HG03103 (cell line): ENCODE data around the gene ASB3.
"Not testable (repeated sequence)": the region's sequence is repeated elsewhere in the genome, so short reads cannot be mapped to it uniquely, and the experiment has no call there.

Experiments
- ATAC-seq: cut with Tn5 transposase; IDR thresholded peaks from one replicate; pipeline ENCODE4 v1.9.1; 2021; ENCODE audit warnings: low read depth; ENCODE audit not compliant: unreplicated experiment

Gene ASB3

GRCh38 chr2:53787614-53788289, 999 bp upstream of the ASB3 start:
- no peak for ATAC-seq

DNA sequence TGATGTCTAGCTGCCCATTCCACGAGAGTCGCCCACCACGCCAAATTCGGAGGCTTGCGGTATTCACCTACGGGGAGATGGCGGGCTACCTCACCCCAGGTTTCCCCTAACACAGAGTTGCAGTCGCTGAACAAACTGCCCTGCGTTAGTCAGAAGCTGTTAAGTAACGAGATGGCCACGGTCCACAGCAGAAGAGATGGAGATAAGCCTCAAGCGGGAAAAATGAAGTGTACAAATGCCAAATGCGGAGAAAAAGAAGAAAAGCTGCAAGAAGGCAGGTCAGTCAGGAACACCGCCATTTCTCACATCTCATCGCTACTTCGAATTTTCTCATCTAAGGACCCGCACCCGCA, 425 bp downstream of the ASB3 start:
- ATAC-seq: peak; percentile 1

GRCh38 chr2:53785366-53785765, 1.4 kb downstream of the ASB3 start:
- ATAC-seq: no peak

- no peak for ATAC-seq
Measured at GRCh38 chr2:53784436-53784835, 2.3 kb downstream of the ASB3 start.

DNA sequence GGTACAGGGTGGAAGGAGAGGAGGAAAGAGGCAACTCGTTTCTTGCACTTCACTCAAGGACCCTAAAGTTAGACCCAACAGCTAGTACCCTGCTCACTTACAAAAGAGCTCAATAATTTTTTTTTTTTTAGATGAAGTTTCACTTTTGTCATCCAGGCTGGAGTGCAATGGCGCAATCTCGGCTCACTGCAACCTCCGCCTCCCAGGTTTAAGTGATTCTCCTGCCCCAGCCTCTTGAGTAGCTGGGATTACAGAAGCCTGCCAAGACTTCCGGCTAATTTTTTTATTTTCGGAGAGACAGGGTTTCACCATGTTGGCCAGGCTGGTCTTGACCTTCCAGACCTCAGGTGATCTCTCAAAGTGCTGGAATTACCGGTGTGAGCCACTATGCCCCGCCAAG, 4.1 kb downstream of the ASB3 start:
- no peak for ATAC-seq

- ATAC-seq: no peak
Measured at GRCh38 chr2:53780056-53780455, 6.7 kb downstream of the ASB3 start.

GRCh38 chr2:53778536-53779162, 8.1 kb downstream of the ASB3 start:
- no peak for ATAC-seq

DNA sequence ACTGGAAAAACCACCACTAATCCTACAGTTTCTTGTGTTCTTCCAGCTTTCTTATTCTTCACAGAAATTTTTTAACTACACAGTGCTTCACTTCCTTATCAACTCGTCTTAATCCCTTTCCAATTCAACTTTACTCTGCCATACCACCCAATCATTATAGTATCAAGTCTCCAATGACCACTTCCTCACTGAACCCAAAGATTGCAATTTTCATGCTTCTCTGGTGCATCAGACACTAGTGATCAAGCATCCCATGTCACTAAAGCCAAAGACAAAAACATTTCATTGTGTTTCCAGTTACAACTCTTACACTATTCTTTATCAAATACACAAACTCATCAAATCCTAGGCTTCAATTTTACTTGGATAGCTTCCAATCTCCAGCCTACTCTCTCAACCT, 9.6 kb downstream of the ASB3 start:
- ATAC-seq: no peak

DNA sequence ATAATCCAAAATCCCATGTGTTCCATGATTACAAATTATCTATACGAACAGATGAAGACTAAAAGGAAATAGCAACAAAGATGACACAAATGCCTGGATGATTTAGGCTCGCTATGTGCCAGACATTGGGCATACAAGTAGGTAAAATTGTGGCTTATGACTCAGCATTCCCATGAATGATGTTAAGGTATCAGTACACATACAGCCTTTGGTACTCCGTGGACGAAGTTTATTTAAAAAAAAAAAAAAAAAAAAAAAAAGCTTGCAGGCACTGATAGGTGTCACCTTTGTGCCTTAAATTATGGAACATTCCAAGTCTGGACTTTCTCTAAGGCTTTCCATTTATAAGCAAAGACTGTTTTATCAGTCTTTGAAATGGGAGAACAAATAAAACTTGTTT, 16.5 kb downstream of the ASB3 start:
- ATAC-seq: no peak

- ATAC-seq: no peak
Measured at GRCh38 chr2:53769318-53769945, 17.3 kb downstream of the ASB3 start.

DNA sequence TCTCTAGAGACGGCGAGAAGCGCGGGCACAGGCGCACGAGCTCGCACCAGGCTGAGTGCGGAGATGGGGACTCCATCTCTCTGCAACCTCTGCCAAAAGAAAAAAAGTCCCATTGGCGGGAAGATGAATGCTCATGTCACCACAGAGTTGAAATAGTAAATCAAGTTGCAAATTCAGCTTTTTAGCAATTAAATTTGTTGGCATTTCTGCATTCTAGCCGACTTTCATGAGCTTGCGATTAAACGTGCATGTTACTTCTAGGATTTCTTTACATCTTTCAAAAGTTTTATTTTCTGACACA, 18.6 kb downstream of the ASB3 start:
- ATAC-seq: peak; percentile 38

GRCh38 chr2:53767405-53768241, 19.1 kb downstream of the ASB3 start, which contains the start of gene CHAC2:
TSS of gene CHAC2 (plus strand) at chr2:53767804. CDS start at chr2:53767887, 83 bp downstream.
- peak; percentile 84 for ATAC-seq

DNA sequence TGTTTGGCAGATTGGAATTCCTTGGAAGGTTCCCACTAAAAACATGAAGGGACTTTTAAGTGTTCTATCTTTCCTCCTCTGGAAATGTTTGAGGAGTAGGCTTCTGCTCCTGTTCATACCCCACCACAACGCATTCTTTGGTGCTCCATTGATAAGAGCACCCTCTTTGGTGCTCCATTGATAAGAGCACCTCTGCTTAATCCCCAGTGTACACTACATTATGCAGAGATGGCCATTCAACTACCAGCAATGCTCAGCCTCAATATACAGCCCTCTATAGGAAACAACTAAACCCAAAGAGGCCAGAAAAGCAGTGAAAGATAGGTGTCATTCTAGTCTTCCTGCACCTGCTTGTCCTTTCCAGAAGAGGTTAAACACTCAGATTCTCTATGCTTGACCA, 21.0 kb downstream of the ASB3 start:
- no peak for ATAC-seq

DNA sequence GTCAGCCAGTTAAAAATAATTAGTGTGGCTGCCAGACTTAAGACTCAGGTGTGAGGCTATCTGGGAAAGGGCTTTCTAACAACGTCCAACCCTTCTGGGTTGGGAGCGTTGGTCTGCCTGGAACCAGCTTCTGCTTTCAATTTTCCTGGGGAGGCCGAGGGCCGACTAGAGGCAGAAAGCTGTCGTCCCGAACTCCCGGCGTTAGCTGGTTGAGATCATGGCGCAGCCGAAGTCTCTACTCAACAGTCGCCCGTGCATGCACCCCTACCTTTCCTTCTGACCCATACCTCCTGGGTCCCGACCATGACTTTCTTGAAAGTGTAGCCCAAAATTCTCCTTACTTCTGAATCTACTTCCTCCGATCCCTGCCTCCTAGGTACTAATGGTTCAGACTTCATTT, 29.5 kb downstream of the ASB3 start:
- ATAC-seq: not testable (repeated sequence)

GRCh38 chr2:53756644-53757043, 30.1 kb downstream of the ASB3 start:
- ATAC-seq: no peak

GRCh38 chr2:53755121-53755520, 31.6 kb downstream of the ASB3 start:
- ATAC-seq: no peak

DNA sequence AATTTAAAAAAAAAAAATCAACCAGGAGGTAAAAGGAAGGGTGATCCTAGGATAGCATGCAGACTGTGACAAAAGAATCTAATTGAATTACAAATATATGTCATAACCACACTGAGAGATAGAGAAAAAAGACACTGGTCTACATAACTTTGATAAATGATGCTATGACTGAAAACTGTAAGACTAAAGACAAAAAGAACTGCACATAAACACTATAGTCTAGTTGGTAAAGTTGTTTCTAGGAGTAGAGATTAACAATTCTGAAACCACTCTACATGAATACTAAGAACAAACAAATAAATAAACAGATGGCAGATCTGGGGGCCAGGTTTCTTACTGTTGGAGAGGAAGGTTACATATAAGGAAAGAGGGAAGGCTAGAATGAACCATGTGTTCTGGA, 33.7 kb downstream of the ASB3 start:
- no peak for ATAC-seq

DNA sequence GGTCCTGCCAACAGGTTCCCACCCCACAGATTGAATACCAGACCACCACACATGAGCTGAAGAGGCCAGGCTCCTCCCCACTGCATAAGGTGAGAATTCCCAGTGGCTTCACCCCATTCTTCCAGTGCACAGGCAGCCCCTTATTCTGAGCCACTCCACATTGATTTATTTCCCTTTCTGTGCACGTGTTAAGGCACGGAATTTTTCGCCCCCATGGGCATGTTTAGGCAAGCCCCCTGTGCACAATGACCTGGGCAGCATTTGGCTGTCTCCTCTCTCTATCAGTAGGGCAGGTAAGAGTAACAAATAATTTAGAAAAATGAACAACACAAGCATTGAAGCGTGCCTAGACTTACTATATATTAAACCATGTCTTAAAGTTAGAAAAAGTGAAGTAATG, 34.4 kb downstream of the ASB3 start:
- ATAC-seq: no peak

GRCh38 chr2:53751728-53752127, 35.0 kb downstream of the ASB3 start:
- ATAC-seq: peak; percentile 87

DNA sequence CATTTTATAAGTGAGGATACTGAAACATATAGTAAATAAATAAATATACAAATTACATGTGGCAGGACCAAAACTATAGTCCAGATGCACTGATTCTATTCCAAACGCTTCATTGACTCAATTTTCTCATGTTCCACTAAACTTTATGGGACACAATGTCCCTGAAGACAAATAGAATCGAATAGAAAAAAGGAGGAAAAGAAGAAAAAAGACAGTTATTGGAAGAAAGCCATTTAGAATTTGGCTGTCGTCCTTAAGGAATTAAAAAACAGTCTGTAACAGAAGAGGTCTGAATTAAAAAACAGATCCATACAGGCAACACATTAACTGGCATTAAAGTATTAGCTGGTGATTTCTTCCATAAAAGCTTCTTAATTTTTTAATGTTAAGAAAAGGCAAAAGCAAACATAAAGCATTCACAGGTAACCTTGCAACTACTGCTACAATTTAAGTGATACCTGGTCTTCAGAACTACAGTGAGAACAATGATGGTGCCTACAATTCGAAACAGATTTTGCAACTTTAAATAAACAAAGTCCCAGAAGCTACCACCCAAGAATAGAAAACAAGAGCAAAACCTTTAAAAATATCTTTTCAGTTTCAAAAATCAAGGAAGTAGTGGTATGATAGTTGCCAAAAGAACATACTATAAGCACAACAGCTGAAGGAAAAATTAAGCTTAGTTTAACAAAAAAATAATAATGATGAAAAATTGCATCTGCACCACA, 36.5 kb downstream of the ASB3 start:
- no peak for ATAC-seq
